CD14-positive monocyte (primary cell): ENCODE results near the gene KCNAB1. TPM values are rescaled to one million over a fixed set of nuclear protein-coding genes. Genes with fewer than 3 reads are reported as not detected.

Source experiments
- DNase-seq, 3 donors: peaks; one replicate each; pipeline ENCODE4 v3.0.0-alpha.2; 2011 to 2022
- H2AFZ ChIP-seq: 2 replicates; pipeline ENCODE4 v1.6.0; 2012; ENCODE audit warnings: mild to moderate bottlenecking, low read depth, low read length, inconsistent platforms; ENCODE audit not compliant: insufficient read depth, poor library complexity, severe bottlenecking
- H3K27ac ChIP-seq, 2 donors: 1 replicate in 1 of 2; 2 replicates in 1 of 2; pipeline ENCODE4 v1.5.1; 2012 to 2013; ENCODE audit warnings: low read length in 2 of 2, control low read depth in 1 of 2, inconsistent platforms in 1 of 2, low read depth in 1 of 2, mild to moderate bottlenecking in 1 of 2
- H3K27me3 ChIP-seq, 2 donors: one replicate each; pipeline versions ENCODE4 v1.6.0 to v1.6.1; 2011 to 2013; ENCODE audit warnings: low read length in 2 of 2; ENCODE audit not compliant: control insufficient read depth in 2 of 2, insufficient read depth in 2 of 2
- H3K36me3 ChIP-seq, 2 donors: replicated peaks in 1 of 2; 1 replicate in 1 of 2; 2 replicates in 1 of 2; pipeline versions ENCODE4 v1.5.1 to v1.6.1; 2012 to 2013; ENCODE audit warnings: low read length in 2 of 2, control low read depth in 1 of 2, inconsistent platforms in 1 of 2, mild to moderate bottlenecking in 1 of 2; ENCODE audit not compliant: insufficient read depth in 2 of 2, control insufficient read depth in 1 of 2
- H3K4me1 ChIP-seq, 2 donors: 1 replicate in 1 of 2; 2 replicates in 1 of 2; pipeline versions ENCODE4 v1.5.1 to v1.6.1; 2012 to 2013; ENCODE audit warnings: low read length in 2 of 2, control low read depth in 1 of 2, inconsistent platforms in 1 of 2, mild to moderate bottlenecking in 1 of 2, moderate library complexity in 1 of 2; ENCODE audit not compliant: insufficient read depth in 2 of 2, control insufficient read depth in 1 of 2
- H3K4me2 ChIP-seq: replicated peaks from 2 replicates; pipeline ENCODE3; 2012; ENCODE audit warnings: low read length, moderate library complexity, mild to moderate bottlenecking; ENCODE audit not compliant: poor library complexity, severe bottlenecking; ENCODE audit errors: extremely low read depth
- H3K4me3 ChIP-seq, 3 experiments: fragments of 200-600 bp in 1 of 3; sonication (generic) in 1 of 3; replicated peaks in 1 of 3; 1 replicate in 2 of 3; 2 replicates in 1 of 3; pipeline ENCODE4 v1.5.1; 2011 to 2013; ENCODE audit warnings: low read length in 3 of 3, mild to moderate bottlenecking in 3 of 3, control low read depth in 2 of 3, low read depth in 2 of 3, inconsistent platforms in 1 of 3, moderate library complexity in 1 of 3
- H3K79me2 ChIP-seq: 2 replicates; pipeline ENCODE4 v1.6.0; 2012; ENCODE audit warnings: mild to moderate bottlenecking, control low read depth, inconsistent platforms, low read length, moderate library complexity; ENCODE audit not compliant: insufficient read depth
- H3K9ac ChIP-seq: 2 replicates; pipeline ENCODE4 v1.6.0; 2017; ENCODE audit warnings: low read length, mild to moderate bottlenecking; ENCODE audit not compliant: insufficient read depth, poor library complexity, severe bottlenecking
- H3K9me3 ChIP-seq, 2 donors: replicated peaks in 1 of 2; 1 replicate in 1 of 2; 2 replicates in 1 of 2; pipeline versions ENCODE4 v1.5.1 to v1.6.1; 2012 to 2013; ENCODE audit warnings: low read length in 2 of 2, control low read depth in 1 of 2; ENCODE audit not compliant: control insufficient read depth in 1 of 2, insufficient read depth in 1 of 2
- H4K20me1 ChIP-seq: 2 replicates; pipeline ENCODE4 v1.6.0; 2012; ENCODE audit warnings: mild to moderate bottlenecking, low read length, control low read depth, moderate library complexity; ENCODE audit not compliant: insufficient read depth
- H3K27ac Mint-ChIP-seq, 7 donors: one replicate each; pipeline ENCODE4 v1.8.0; 2020; ENCODE audit warnings: mild to moderate bottlenecking in 7 of 7, mixed read lengths in 7 of 7, moderate library complexity in 6 of 7, inconsistent platforms in 2 of 7
- H3K27me3 Mint-ChIP-seq, 3 donors: one replicate each; pipeline ENCODE4 v1.8.0; 2021 to 2022; ENCODE audit warnings: low read depth in 3 of 3, mild to moderate bottlenecking in 3 of 3, mixed read lengths in 3 of 3, moderate library complexity in 3 of 3, inconsistent platforms in 1 of 3
- H3K36me3 Mint-ChIP-seq, 2 donors: one replicate each; pipeline ENCODE4 v1.8.0; 2020; ENCODE audit warnings: mixed read lengths in 2 of 2, inconsistent platforms in 1 of 2, mild to moderate bottlenecking in 1 of 2
- H3K4me1 Mint-ChIP-seq: one replicate; pipeline ENCODE4 v1.8.0; 2020; ENCODE audit warnings: mild to moderate bottlenecking, mixed read lengths
- H3K4me3 Mint-ChIP-seq, 2 donors: one replicate each; pipeline ENCODE4 v1.8.0; 2020; ENCODE audit warnings: mild to moderate bottlenecking in 2 of 2, mixed read lengths in 2 of 2, moderate library complexity in 1 of 2
- H3K9me3 Mint-ChIP-seq, 7 donors: one replicate each; pipeline ENCODE4 v1.8.0; 2020 to 2022; ENCODE audit warnings: mixed read lengths in 7 of 7, mild to moderate bottlenecking in 6 of 7, moderate library complexity in 6 of 7, inconsistent platforms in 2 of 7
- WGBS: methylation state at CpG from one replicate; pipeline ENCODE4 v1.1.5; 2013; ENCODE audit warnings: missing lambda C conversion rate; ENCODE audit not compliant: insufficient coverage; 5-methylcytosine and 5-hydroxymethylcytosine counted together
- intact Hi-C, 2 donors: fragments of 100-400 bp; cut with micrococcal nuclease; formaldehyde crosslinking; loops; one replicate each; pipeline versions ENCODE4 v1.15.0 to v1.15.1; 2023
- polyA plus RNA-seq, 3 donors: library from polyadenylated mRNA; depleted of rRNA in 1 of 3; unstranded in 2 of 3; stranded (reverse) in 1 of 3; fragments of 300-500 nt in 2 of 3; fragments of >200 nt in 1 of 3; fragmentation: Illumina TruSeq in 2 of 3; gene quantifications; 1 replicate in 2 of 3; 2 replicates in 1 of 3; pipeline ENCODE4 v1.2.3, GENCODE V29; 2012 to 2021
- TF ChIP-seq, protein P1 (sequence below): fragments of 200-600 bp; IDR thresholded peaks from one replicate; pipeline ENCODE4 v1.8.0; 2022; ENCODE audit warnings: antibody characterized with exemption, mild to moderate bottlenecking

The KCNAB1 gene
- polyA plus RNA-seq, 3 donors, result 0.08 to 0.14 TPM; not detected in 1

DNA sequence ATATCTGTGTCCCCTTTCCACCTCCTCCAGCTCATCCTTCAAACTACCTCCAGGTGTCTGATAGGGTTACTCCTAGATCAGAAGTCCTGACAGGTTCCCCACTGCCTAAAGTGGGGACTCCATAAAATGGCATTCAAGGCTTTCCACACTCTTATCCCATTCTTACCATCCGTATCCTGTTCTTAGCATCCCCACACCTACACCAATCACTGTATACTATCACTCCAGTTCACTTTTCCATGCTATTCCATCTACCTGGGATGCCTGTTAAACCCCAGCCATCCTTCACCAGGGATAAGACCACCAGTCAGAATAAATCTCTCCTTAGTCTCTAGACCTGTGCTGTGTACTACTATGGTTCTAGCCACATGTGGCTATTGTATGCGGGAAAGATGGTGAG, 415.4 kb downstream of the KCNAB1 start:
- no peak for DNase-seq
- H3K79me2 ChIP-seq, result no peaks in the 10 kb centered on the region
- peaks cover 25 to 32% of the 10 kb centered on the region in 2 donors for H3K36me3 Mint-ChIP-seq
- intact Hi-C loops, result loop anchor here in 1 of 2 donors (10.0 kb wide), 1 partner anchor 381 kb away; no protein-coding TSS in a partner anchor
- peaks cover 9 to 43% of the 10 kb centered on the region in 2 donors for H3K36me3 ChIP-seq
- TF ChIP-seq, protein P1, sequence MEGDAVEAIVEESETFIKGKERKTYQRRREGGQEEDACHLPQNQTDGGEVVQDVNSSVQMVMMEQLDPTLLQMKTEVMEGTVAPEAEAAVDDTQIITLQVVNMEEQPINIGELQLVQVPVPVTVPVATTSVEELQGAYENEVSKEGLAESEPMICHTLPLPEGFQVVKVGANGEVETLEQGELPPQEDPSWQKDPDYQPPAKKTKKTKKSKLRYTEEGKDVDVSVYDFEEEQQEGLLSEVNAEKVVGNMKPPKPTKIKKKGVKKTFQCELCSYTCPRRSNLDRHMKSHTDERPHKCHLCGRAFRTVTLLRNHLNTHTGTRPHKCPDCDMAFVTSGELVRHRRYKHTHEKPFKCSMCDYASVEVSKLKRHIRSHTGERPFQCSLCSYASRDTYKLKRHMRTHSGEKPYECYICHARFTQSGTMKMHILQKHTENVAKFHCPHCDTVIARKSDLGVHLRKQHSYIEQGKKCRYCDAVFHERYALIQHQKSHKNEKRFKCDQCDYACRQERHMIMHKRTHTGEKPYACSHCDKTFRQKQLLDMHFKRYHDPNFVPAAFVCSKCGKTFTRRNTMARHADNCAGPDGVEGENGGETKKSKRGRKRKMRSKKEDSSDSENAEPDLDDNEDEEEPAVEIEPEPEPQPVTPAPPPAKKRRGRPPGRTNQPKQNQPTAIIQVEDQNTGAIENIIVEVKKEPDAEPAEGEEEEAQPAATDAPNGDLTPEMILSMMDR, result no peak
- no peaks in the 10 kb centered on the region for H4K20me1 ChIP-seq
- H3K27me3 ChIP-seq, result no peaks in the 10 kb centered on the region
- no peak overlapping the region for H3K27ac ChIP-seq
- H3K4me1 ChIP-seq, result no peaks in the 10 kb centered on the region
- no peaks in the 10 kb centered on the region for H3K9me3 Mint-ChIP-seq
- no peak overlapping the region for H3K9ac ChIP-seq
- H2AFZ ChIP-seq, result no peak overlapping the region
- no peaks in the 10 kb centered on the region for H3K9me3 ChIP-seq
- peaks cover 0 to 1% (median 0%) of the 10 kb centered on the region in 3 donors for H3K27me3 Mint-ChIP-seq
- peak overlapping the region in 2 of 7 donors; percentile 1 to 31 for H3K27ac Mint-ChIP-seq
- no peak overlapping the region for H3K4me3 ChIP-seq
- H3K4me3 Mint-ChIP-seq, result no peak overlapping the region
- WGBS, result 100% methylated on average over 1 of the region's 2 CpGs
- H3K4me1 Mint-ChIP-seq, result peaks cover 5% of the 10 kb centered on the region
- H3K4me2 ChIP-seq, result no peak overlapping the region

DNA sequence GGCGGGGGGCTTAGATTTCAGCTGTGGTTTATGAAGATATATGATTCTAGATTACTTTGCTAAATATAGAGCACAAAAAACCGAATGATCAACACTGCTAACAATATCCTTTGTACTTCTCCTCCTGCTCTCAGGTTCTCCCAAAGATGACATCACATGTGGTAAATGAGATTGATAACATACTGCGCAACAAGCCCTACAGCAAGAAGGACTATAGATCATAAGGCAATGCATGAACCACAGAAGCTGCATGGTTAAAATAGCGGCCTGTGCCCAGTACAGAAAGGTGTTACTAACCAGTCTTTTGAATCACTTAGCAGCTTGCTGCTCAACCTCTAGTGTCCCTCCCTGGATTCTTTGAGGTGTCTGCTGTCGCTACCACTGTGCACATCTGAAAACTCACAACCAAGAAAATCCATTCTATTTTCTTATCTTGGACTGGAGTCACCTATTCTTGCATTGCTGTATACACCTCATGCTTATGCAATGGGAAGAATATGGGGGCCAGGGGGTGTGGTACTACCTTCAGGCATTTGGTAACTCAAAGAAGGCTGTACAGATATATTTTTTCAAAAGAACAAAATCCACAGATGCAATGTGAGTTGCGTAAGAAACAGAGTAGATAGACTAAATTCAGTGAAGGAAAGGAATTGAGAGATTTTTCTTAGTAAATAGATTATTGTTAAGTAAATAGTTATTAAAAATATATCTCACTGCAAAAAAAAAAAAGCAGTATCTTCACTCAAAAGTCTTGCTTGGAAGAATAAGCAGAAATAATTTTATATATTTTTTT, 416.3 kb downstream of the KCNAB1 start:
- Mint-ChIP-seq H3K9me3 (no peaks in the 10 kb centered on the region), H3K27ac (no peak overlapping the region), H3K4me3 (no peak overlapping the region), H3K27me3 (peaks cover 0 to 1% (median 0%) of the 10 kb centered on the region in 3 donors), H3K36me3 (peaks cover 29 to 31% of the 10 kb centered on the region in 2 donors), H3K4me1 (peaks cover 5% of the 10 kb centered on the region)
- no peak overlapping the region for H3K9ac ChIP-seq
- no peak overlapping the region for H3K4me3 ChIP-seq
- intact Hi-C loops, result loop anchor here in 1 of 2 donors (10.0 kb wide), 1 partner anchor 382 kb away; no protein-coding TSS in a partner anchor
- H3K27me3 ChIP-seq, result no peaks in the 10 kb centered on the region
- peaks cover 13 to 51% of the 10 kb centered on the region in 2 donors for H3K36me3 ChIP-seq
- 100% methylated on average over 1 of the region's 6 CpGs for WGBS
- TF ChIP-seq, protein P1, result no peak
- no peaks in the 10 kb centered on the region for H4K20me1 ChIP-seq
- H3K27ac ChIP-seq, result no peak overlapping the region
- no peaks in the 10 kb centered on the region for H3K79me2 ChIP-seq
- H3K9me3 ChIP-seq, result no peaks in the 10 kb centered on the region
- no peak overlapping the region for H2AFZ ChIP-seq
- no peak for DNase-seq
- H3K4me2 ChIP-seq, result no peak overlapping the region
- no peaks in the 10 kb centered on the region for H3K4me1 ChIP-seq
